GM18505 (cell line): ENCODE results near the gene CYP46A1.

Source experiments
- ATAC-seq: cut with Tn5 transposase; IDR thresholded peaks from one replicate; pipeline ENCODE4 v1.9.1; 2021; ENCODE audit not compliant: unreplicated experiment
- POLR2A ChIP-seq: IDR thresholded peaks from 4 replicates; pipeline ENCODE4 v1.6.1; 2011; ENCODE audit warnings: borderline replicate concordance; ENCODE audit not compliant: insufficient read depth, insufficient read length; ENCODE audit errors: extremely low read depth

The CYP46A1 gene

GRCh38 chr14:99672506-99673304, 11.4 kb upstream of the CYP46A1 start:
- ATAC-seq: no peak
- TF ChIP-seq POLR2A: no peak

- TF ChIP-seq POLR2A: no peak
Measured at GRCh38 chr14:99673305-99674063, 10.6 kb upstream of the CYP46A1 start.

GRCh38 chr14:99674064-99674650, 9.9 kb upstream of the CYP46A1 start:
- no peak for ATAC-seq
- no peak for TF ChIP-seq POLR2A

More at GRCh38 chr14:99673305-99674063, 10.6 kb upstream of the CYP46A1 start:
- no peak for ATAC-seq

GRCh38 chr14:99674776-99675381, 9.2 kb upstream of the CYP46A1 start:
- no peak for TF ChIP-seq POLR2A
- no peak for ATAC-seq

- TF ChIP-seq POLR2A: no peak
- no peak for ATAC-seq
Measured at GRCh38 chr14:99675382-99675835, 8.7 kb upstream of the CYP46A1 start.

GRCh38 chr14:99675951-99676350, 8.1 kb upstream of the CYP46A1 start:
- no peak for ATAC-seq
- no peak for TF ChIP-seq POLR2A

GRCh38 chr14:99676657-99677056, 7.4 kb upstream of the CYP46A1 start:
- ATAC-seq: no peak
- TF ChIP-seq POLR2A: no peak

- ATAC-seq: no peak
Measured at GRCh38 chr14:99677231-99678140, 6.6 kb upstream of the CYP46A1 start.

GRCh38 chr14:99678198-99678597, 5.9 kb upstream of the CYP46A1 start:
- no peak for ATAC-seq
- no peak for TF ChIP-seq POLR2A

More at GRCh38 chr14:99677231-99678140, 6.6 kb upstream of the CYP46A1 start:
- no peak for TF ChIP-seq POLR2A

- ATAC-seq: no peak
- no peak for TF ChIP-seq POLR2A
Measured at GRCh38 chr14:99679111-99679510, 5.0 kb upstream of the CYP46A1 start.

- TF ChIP-seq POLR2A: no peak
- no peak for ATAC-seq
Measured at GRCh38 chr14:99679543-99679942, 4.6 kb upstream of the CYP46A1 start.

GRCh38 chr14:99679996-99680395, 4.1 kb upstream of the CYP46A1 start:
- no peak for ATAC-seq
- TF ChIP-seq POLR2A: no peak

GRCh38 chr14:99681101-99681831, 2.8 kb upstream of the CYP46A1 start:
- TF ChIP-seq POLR2A: no peak
- ATAC-seq: no peak

- no peak for TF ChIP-seq POLR2A
Measured at GRCh38 chr14:99681832-99682148, 2.3 kb upstream of the CYP46A1 start.

More at GRCh38 chr14:99681832-99682148, 2.3 kb upstream of the CYP46A1 start:
- ATAC-seq: no peak
